Measurements from ENCODE around the gene PRDM16.

The PRDM16 gene

DNA sequence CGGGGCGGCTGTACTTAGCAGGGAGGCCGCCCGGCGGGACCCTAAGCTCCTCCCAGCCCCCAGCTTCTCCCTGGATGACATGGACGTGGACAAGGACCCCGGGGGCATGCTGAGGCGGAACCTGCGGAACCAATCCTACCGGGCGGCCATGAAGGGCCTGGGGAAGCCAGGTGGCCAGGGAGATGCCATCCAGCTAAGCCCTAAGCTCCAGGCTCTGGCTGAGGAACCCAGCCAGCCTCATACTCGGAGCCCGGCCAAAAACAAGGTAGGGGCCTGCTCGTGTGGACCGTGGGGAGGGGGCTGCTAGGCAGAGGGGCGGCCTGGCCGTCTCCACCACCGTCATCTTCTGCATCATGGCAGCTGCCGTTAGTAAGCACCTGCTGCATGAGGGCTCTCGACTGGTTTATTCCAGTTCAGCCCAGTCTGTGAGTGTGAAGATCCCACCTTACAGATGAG lies 394.4 kb downstream of the PRDM16 start:
- no peak for DNase-seq (ENCODE audit: low read depth)
- TF ChIP-seq CTCF (conservative IDR thresholded peaks at IDR 0.05; ENCODE audit: low read depth, low read length), result no peak

GRCh38 chr1:3463891-3464648 lies 395.1 kb downstream of the PRDM16 start:
- DNase-seq (ENCODE audit: low read depth), result no peak
- TF ChIP-seq CTCF (conservative IDR thresholded peaks at IDR 0.05; ENCODE audit: low read depth, low read length), result no peak
- no peak overlapping the region for H3K4me3 ChIP-seq (ENCODE audit: low read depth, low read length)

More for the DNA sequence above, 394.4 kb downstream of the PRDM16 start:
- H3K4me3 ChIP-seq (ENCODE audit: low read depth, low read length), result no peak overlapping the region

- no peak for DNase-seq (ENCODE audit: low read depth)
- no peak for TF ChIP-seq CTCF (conservative IDR thresholded peaks at IDR 0.05; ENCODE audit: low read depth, low read length)
- H3K4me3 ChIP-seq (ENCODE audit: low read depth, low read length), result no peak overlapping the region
These were observed 395.6 kb downstream of the PRDM16 start for GRCh38 chr1:3464649-3465025.

DNA sequence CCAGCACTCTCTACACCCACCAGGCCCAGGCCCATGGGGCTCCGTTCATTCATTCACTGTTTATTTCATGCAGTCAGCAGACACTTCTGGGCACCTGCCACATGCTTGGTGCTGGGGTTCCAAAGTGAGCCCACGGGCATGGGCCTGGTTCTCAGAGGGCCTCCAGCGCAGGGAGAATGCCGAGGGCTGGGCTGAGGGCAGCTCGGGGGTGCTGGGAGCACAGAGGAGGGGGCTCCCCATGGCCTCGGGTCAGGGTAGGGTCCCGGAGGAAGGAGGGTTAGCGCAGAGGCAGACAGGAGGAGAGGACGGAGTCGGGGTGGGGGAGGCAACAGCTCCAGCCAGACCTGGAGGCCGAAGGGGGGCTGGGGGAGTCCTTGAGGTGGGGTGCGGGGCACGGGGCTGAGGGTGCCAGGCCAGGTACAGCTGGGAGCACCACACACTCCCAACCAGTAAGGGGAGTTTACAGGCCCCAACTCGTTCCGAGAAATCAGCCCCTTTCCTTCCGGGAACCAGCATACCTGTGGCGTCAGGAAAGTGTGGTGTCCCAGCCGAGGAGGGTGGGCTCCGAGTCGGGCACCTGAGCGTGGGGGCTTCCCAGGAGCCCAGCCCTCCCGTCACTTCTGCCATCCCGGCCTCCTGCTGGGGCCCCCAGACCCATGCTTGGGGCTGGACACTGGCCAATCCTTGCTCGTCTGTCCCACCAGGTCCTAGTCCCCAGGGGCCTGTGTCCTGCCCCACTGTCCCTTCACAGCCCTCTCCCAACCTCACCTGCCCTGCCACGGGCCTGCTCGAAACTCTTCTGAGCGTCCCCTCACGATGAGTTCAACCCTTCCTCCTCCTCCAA lies 396.3 kb downstream of the PRDM16 start:
- no peak overlapping the region for H3K4me3 ChIP-seq (ENCODE audit: low read depth, low read length)
- no peak for DNase-seq (ENCODE audit: low read depth)
- no peak for TF ChIP-seq CTCF (conservative IDR thresholded peaks at IDR 0.05; ENCODE audit: low read depth, low read length)

DNA sequence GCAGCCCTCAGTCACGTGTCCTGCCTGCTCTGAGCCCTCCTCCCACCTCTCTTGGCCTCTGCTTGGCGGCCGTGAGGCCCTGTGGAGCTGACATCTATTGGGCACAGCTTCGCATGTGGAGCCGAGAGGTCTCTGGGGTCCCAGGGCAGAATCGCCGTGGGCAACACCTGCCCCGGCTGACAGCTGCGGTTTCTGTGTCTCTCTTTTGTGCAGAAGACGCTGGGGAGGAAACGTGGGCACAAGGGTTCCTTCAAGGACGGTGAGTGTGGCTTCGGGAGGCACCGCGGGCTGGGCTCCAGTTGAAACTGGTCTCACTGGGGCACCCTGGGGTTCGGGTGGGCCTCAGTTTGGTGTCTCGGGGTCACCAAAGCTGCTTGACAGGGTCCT lies 396.9 kb downstream of the PRDM16 start:
- DNase-seq (ENCODE audit: low read depth), result no peak
- H3K4me3 ChIP-seq (ENCODE audit: low read depth, low read length), result no peak overlapping the region
- no peak for TF ChIP-seq CTCF (conservative IDR thresholded peaks at IDR 0.05; ENCODE audit: low read depth, low read length)

GRCh38 chr1:3466366-3467075 lies 397.5 kb downstream of the PRDM16 start:
- DNase-seq (ENCODE audit: low read depth), result no peak
- TF ChIP-seq CTCF (conservative IDR thresholded peaks at IDR 0.05; ENCODE audit: low read depth, low read length), result no peak

More at GRCh38 chr1:3466366-3467075, 397.5 kb downstream of the PRDM16 start:
- H3K4me3 ChIP-seq (ENCODE audit: low read depth, low read length), result no peak overlapping the region

Data from choroid plexus epithelial cell (primary cell).